ENCODE results near the gene P2RX5.
A peak's percentile ranks its signal among the peaks of the same experiment; 100 is the strongest.

DNA sequence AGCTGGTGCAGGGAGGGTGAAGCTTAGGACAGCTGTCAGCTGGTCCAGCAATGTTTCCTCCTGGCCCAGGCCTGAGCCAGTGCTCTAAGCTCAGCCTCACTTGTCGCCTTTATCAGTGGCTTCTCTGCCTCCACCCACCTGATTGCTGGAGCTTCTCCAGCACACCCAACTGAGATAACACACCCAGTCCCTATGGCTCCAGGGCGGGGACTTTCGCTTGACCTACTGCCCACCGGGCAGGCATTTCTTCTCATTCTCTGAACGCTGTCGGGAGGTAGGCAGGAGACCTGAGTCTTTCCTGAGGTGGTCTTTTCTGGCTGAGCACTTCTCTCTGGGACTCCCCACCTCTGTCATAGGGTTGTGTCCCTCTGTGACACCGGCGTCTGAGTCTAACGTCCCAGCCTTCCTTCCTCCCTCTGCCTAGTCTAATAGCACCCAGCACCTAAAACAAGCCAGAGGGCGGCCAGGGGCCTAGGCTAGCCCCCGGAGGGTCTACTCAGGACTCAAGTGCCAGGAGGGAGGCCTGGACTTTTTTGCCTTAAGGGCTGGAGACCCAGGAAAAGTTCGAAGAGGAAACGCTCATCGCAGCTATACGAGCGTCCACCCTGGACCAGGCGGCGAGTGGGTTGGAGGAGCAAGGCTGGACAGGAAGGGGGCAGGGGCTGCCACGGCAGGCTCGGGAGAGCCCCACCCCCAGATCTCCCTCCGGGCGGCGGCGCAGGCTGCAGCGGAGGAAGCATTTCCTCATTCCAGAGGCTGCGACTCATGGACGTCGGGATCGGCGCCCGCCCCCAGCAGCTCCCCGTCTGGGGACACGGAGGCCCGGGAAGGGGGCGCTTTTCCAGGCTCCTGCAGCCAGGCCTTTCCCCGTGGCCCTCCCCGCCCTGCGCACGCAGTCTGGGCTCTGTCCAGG, 28.3 kb downstream of the P2RX5 start:
- no peak for TF ChIP-seq CTCF (IDR thresholded peaks at IDR 0.05)
- TF ChIP-seq POLR2A (IDR thresholded peaks at IDR 0.05): peak; percentile 9
- no peak for TF ChIP-seq EP300 (IDR thresholded peaks at IDR 0.05)

Measured in ovary (tissue), 3 donors.